H1 (cell line): ENCODE data around the gene ADAMTS9. TPM values are rescaled to one million over a fixed set of nuclear protein-coding genes. Genes with fewer than 3 reads are reported as not detected.

Source experiments
- CTCF ChIA-PET: fragments of 300-600 bp; sonication (Branson Sonifier 250); formaldehyde crosslinking; loops from one replicate; lab custom pipeline; 2021; ENCODE audit not compliant: partially characterized antibody; lab: Charles Lee
- POLR2A ChIA-PET: fragments of 300-600 bp; sonication (Branson Sonifier 250); formaldehyde crosslinking; loops from one replicate; lab custom pipeline; 2021; ENCODE audit warnings: inconsistent platforms; ENCODE audit not compliant: partially characterized antibody; lab: Charles Lee
- DNase-seq, 2 experiments: peaks; one replicate each; pipeline versions ENCODE4 v3.0.0 to v3.0.0-alpha.2; 2010 to 2022; ENCODE audit warnings: low spot score in 2 of 2, low read depth in 1 of 2, mixed read lengths in 1 of 2
- FAIRE-seq: peaks from 2 replicates; lab custom pipeline; 2011; peaks lifted over from hg19 to GRCh38; lab: Jason Lieb, UNC
- H2AFZ ChIP-seq: 2 replicates; pipeline ENCODE4 v1.8.1; 2012; ENCODE audit warnings: low read length, inconsistent platforms
- H2AK5ac ChIP-seq: 2 replicates; pipeline ENCODE4 v1.6.1; 2013; ENCODE audit warnings: low read depth, low read length
- H2BK120ac ChIP-seq: replicated peaks from 2 replicates; pipeline ENCODE3; 2013; ENCODE audit warnings: low read depth, low read length, inconsistent platforms
- H2BK12ac ChIP-seq: 2 replicates; pipeline ENCODE4 v1.6.1; 2013; ENCODE audit warnings: low read depth, low read length
- H2BK15ac ChIP-seq: 2 replicates; pipeline ENCODE4 v1.6.1; 2013; ENCODE audit warnings: low read length
- H2BK20ac ChIP-seq: 2 replicates; pipeline ENCODE4 v1.6.1; 2013; ENCODE audit warnings: low read length
- H2BK5ac ChIP-seq: 2 replicates; pipeline ENCODE4 v1.6.1; 2013; ENCODE audit warnings: low read depth, low read length
- H3K14ac ChIP-seq: 2 replicates; pipeline ENCODE4 v1.6.1; 2013; ENCODE audit warnings: inconsistent platforms; ENCODE audit not compliant: insufficient read length
- H3K18ac ChIP-seq: 2 replicates; pipeline ENCODE4 v1.6.1; 2013; ENCODE audit warnings: low read length; ENCODE audit errors: extremely low read depth
- H3K23ac ChIP-seq: 2 replicates; pipeline ENCODE4 v1.6.1; 2013; ENCODE audit warnings: inconsistent platforms; ENCODE audit not compliant: insufficient read length
- H3K23me2 ChIP-seq: 2 replicates; pipeline ENCODE4 v1.6.1; 2013; ENCODE audit warnings: low read depth, low read length
- H3K27ac ChIP-seq: 2 replicates; pipeline ENCODE4 v1.6.1; 2011; ENCODE audit warnings: low read depth, low read length, inconsistent platforms
- H3K27me3 ChIP-seq, 4 experiments: replicated peaks in 1 of 4; 1 replicate in 1 of 4; 2 replicates in 3 of 4; pipeline versions ENCODE4 v1.6.1 to v1.8.1; 2011 to 2013; ENCODE audit warnings: low read length in 3 of 4, mild to moderate bottlenecking in 3 of 4, inconsistent platforms in 2 of 4, mixed read lengths in 2 of 4, moderate library complexity in 1 of 4; ENCODE audit not compliant: control insufficient read depth in 3 of 4, insufficient read depth in 3 of 4; ENCODE audit errors: extremely low read depth in 1 of 4
- H3K36me3 ChIP-seq, 4 experiments: 2 replicates each; pipeline versions ENCODE4 v1.6.1 to v1.8.1; 2011 to 2013; ENCODE audit warnings: mild to moderate bottlenecking in 4 of 4, low read length in 3 of 4, moderate library complexity in 2 of 4, control low read depth in 1 of 4, inconsistent platforms in 1 of 4; ENCODE audit not compliant: insufficient read depth in 4 of 4, control insufficient read depth in 2 of 4
- H3K4ac ChIP-seq: replicated peaks from 2 replicates; pipeline ENCODE3; 2013; ENCODE audit warnings: low read length, low read depth, mixed read lengths, inconsistent platforms; ENCODE audit not compliant: insufficient read length
- H3K4me1 ChIP-seq, 4 experiments: replicated peaks in 1 of 4; 1 replicate in 1 of 4; 2 replicates in 3 of 4; pipeline versions ENCODE4 v1.6.1 to v1.8.1; 2011 to 2013; ENCODE audit warnings: low read length in 3 of 4, inconsistent platforms in 2 of 4, mixed read lengths in 1 of 4; ENCODE audit not compliant: insufficient read depth in 4 of 4, control insufficient read depth in 3 of 4
- H3K4me2 ChIP-seq, 2 experiments: 2 replicates each; pipeline versions ENCODE4 v1.6.1 to v1.8.1; 2011 to 2013; ENCODE audit warnings: low read depth in 2 of 2, low read length in 2 of 2, control low read depth in 1 of 2, inconsistent platforms in 1 of 2, mild to moderate bottlenecking in 1 of 2; ENCODE audit not compliant: insufficient read depth in 1 of 2
- H3K4me3 ChIP-seq, 4 experiments: fragments of 200-600, 300-600 bp in 1 of 4; sonication (generic), shearing (Covaris generic), sonication (Bioruptor Twin) in 1 of 4; 2 replicates each; pipeline versions ENCODE4 v1.5.1 to v1.8.1; 2011 to 2016; ENCODE audit warnings: low read length in 4 of 4, low read depth in 3 of 4, control low read depth in 2 of 4, inconsistent platforms in 2 of 4, mild to moderate bottlenecking in 2 of 4, mixed read lengths in 1 of 4, moderate library complexity in 1 of 4; ENCODE audit not compliant: insufficient read depth in 2 of 4; ENCODE audit errors: extremely low read depth in 1 of 4
- H3K56ac ChIP-seq: replicated peaks from 2 replicates; pipeline ENCODE3; 2013; ENCODE audit warnings: low read depth, mild to moderate bottlenecking, mixed read lengths, low read length, inconsistent platforms; ENCODE audit not compliant: insufficient read length
- H3K79me1 ChIP-seq: 2 replicates; pipeline ENCODE4 v1.6.1; 2013; ENCODE audit warnings: low read depth, low read length, control low read depth
- H3K79me2 ChIP-seq, 2 experiments: 2 replicates each; pipeline versions ENCODE4 v1.6.1 to v1.8.1; 2012 to 2013; ENCODE audit warnings: low read length in 2 of 2, mild to moderate bottlenecking in 2 of 2, inconsistent platforms in 1 of 2; ENCODE audit not compliant: insufficient read depth in 2 of 2, control insufficient read depth in 1 of 2
- H3K9ac ChIP-seq, 4 experiments: replicated peaks in 1 of 4; 1 replicate in 1 of 4; 2 replicates in 3 of 4; pipeline versions ENCODE4 v1.6.1 to v1.8.1; 2011 to 2013; ENCODE audit warnings: low read depth in 3 of 4, low read length in 3 of 4, control low read depth in 2 of 4, mild to moderate bottlenecking in 2 of 4, moderate library complexity in 2 of 4, inconsistent platforms in 1 of 4; ENCODE audit errors: extremely low read depth in 1 of 4
- H3K9me3 ChIP-seq, 2 experiments: 2 replicates each; pipeline versions ENCODE4 v1.6.1 to v1.8.1; 2012 to 2013; ENCODE audit warnings: mild to moderate bottlenecking in 2 of 2, moderate library complexity in 2 of 2, control low read depth in 1 of 2, inconsistent platforms in 1 of 2, low read depth in 1 of 2, low read length in 1 of 2, mixed read lengths in 1 of 2; ENCODE audit not compliant: insufficient read depth in 2 of 2
- H4K20me1 ChIP-seq, 2 experiments: replicated peaks in 1 of 2; 2 replicates each; pipeline versions ENCODE3 to v1.8.1; 2011 to 2013; ENCODE audit warnings: inconsistent platforms in 2 of 2, low read length in 2 of 2, mild to moderate bottlenecking in 1 of 2; ENCODE audit not compliant: insufficient read depth in 2 of 2, control insufficient read depth in 1 of 2
- H4K5ac ChIP-seq: 2 replicates; pipeline ENCODE4 v1.6.1; 2013; ENCODE audit warnings: low read length, low read depth, mixed read lengths, inconsistent platforms; ENCODE audit not compliant: insufficient read length
- H4K8ac ChIP-seq: 2 replicates; pipeline ENCODE4 v1.8.0; 2013; ENCODE audit warnings: mild to moderate bottlenecking, moderate library complexity, low read length, inconsistent platforms; ENCODE audit not compliant: insufficient read depth; ENCODE audit errors: extremely low read depth
- H4K91ac ChIP-seq: replicated peaks from 2 replicates; pipeline ENCODE3; 2013; ENCODE audit warnings: low read length, mixed read lengths, inconsistent platforms; ENCODE audit not compliant: insufficient read length
- CBX5 ChIP-seq: fragments of 300-800, 300-1000 bp; sonication (generic); IDR thresholded peaks from 2 replicates; pipeline ENCODE4 v1.7.1; 2016; ENCODE audit warnings: antibody characterized with exemption, low read length, low read depth
- EP300 ChIP-seq, 2 experiments: IDR thresholded peaks; 1 replicate in 1 of 2; 2 replicates in 1 of 2; pipeline ENCODE4 v1.6.1; 2011 to 2012; ENCODE audit warnings: low read depth in 2 of 2, low read length in 2 of 2, mild to moderate bottlenecking in 2 of 2, borderline replicate concordance in 1 of 2, inconsistent platforms in 1 of 2, moderate library complexity in 1 of 2
- EZH2 ChIP-seq: fragments of 200-600 bp; sonication (generic); IDR thresholded peaks from 2 replicates; pipeline ENCODE4 v1.7.1; 2012; ENCODE audit warnings: low read depth, mild to moderate bottlenecking, moderate library complexity, low read length, inconsistent platforms; ENCODE audit not compliant: severe bottlenecking
- FOSL1 ChIP-seq: IDR thresholded peaks from 2 replicates; pipeline ENCODE4 v1.6.1; 2011; ENCODE audit warnings: mild to moderate bottlenecking, low read depth, low read length, moderate library complexity; ENCODE audit not compliant: insufficient read depth
- GTF2F1 ChIP-seq: IDR thresholded peaks from 2 replicates; pipeline ENCODE4 v1.6.1; 2012; ENCODE audit warnings: low read depth, low read length, improper control_type of control experiment, borderline replicate concordance
- NANOG ChIP-seq: IDR thresholded peaks from 2 replicates; pipeline ENCODE4 v1.6.1; 2011; ENCODE audit warnings: low read length, low read depth, mild to moderate bottlenecking, inconsistent platforms; ENCODE audit not compliant: insufficient read depth, poor library complexity, severe bottlenecking
- NRF1 ChIP-seq: IDR thresholded peaks from 2 replicates; pipeline ENCODE4 v1.6.1; 2011; ENCODE audit warnings: mild to moderate bottlenecking, low read depth, low read length, improper control_type of control experiment
- PHF8 ChIP-seq: fragments of 200-600 bp; sonication (generic); conservative IDR thresholded peaks from 2 replicates; pipeline ENCODE4 v1.7.1; 2012; ENCODE audit warnings: low read depth, mild to moderate bottlenecking, inconsistent platforms, low read length, moderate library complexity
- RFX5 ChIP-seq: IDR thresholded peaks from 2 replicates; pipeline ENCODE4 v1.6.1; 2011; ENCODE audit warnings: low read depth, low read length, improper control_type of control experiment, borderline replicate concordance
- SP4 ChIP-seq: IDR thresholded peaks from 2 replicates; pipeline ENCODE4 v1.6.1; 2012; ENCODE audit warnings: low read length, inconsistent platforms
- SRF ChIP-seq: IDR thresholded peaks from 2 replicates; pipeline ENCODE4 v1.6.1; 2011; ENCODE audit warnings: mild to moderate bottlenecking, low read depth, low read length, moderate library complexity
- SUZ12 ChIP-seq: fragments of 200-600 bp; sonication (generic); IDR thresholded peaks from 2 replicates; pipeline ENCODE4 v1.6.1; 2012; ENCODE audit warnings: mild to moderate bottlenecking, inconsistent platforms, low read length, moderate library complexity, mixed read lengths
- TCF12 ChIP-seq: IDR thresholded peaks from 2 replicates; pipeline ENCODE4 v1.6.1; 2011; ENCODE audit warnings: low read depth, mild to moderate bottlenecking, low read length
- WGBS, 2 experiments: shearing (Covaris generic) in 1 of 2; methylation state at CpG; one replicate each; pipeline versions ENCODE4 v1.1.6 to v1.1.7; 2013 to 2015; ENCODE audit warnings: low lambda C conversion rate in 2 of 2, mixed read lengths in 2 of 2, inconsistent platforms in 1 of 2, low coverage in 1 of 2, missing lambda C conversion rate in 1 of 2; ENCODE audit not compliant: insufficient replicate concordance in 2 of 2, insufficient coverage in 1 of 2, insufficient read length in 1 of 2; ENCODE audit errors: extremely low coverage in 1 of 2, missing lambda C conversion rate in 1 of 2; 5-methylcytosine and 5-hydroxymethylcytosine counted together
- polyA plus RNA-seq, 7 experiments: library from polyadenylated mRNA; depleted of rRNA in 3 of 7; stranded (reverse) in 5 of 7; unstranded in 2 of 7; fragments of >200 nt in 5 of 7; fragments of 200-250 nt in 2 of 7; gene quantifications; 1 replicate in 5 of 7; 2 replicates in 1 of 7; 4 replicates in 1 of 7; pipeline versions ENCODE4 v1.2.1 to v1.2.3, GENCODE V29; 2011 to 2013; ENCODE audit warnings: missing spikeins in 2 of 7, mixed read lengths in 2 of 7
- total RNA-seq: library from RNA; stranded (reverse); fragmentation: NEBNext Ultra II Directional; extraction: Animal tissue kit (Norgen Biotek cat#: 25700); gene quantifications from 2 replicates; pipeline ENCODE4 v1.2.1, GENCODE V29; 2021
- TF ChIP-seq, protein P1 (sequence below): IDR thresholded peaks from 2 replicates; pipeline ENCODE4 v1.6.1; 2012; ENCODE audit warnings: inconsistent platforms

Gene ADAMTS9
- total and polyA plus RNA-seq, 2 of the 8 experiments (the other 6 are each of a cell fraction or from before 2014, with no cell fraction given) = 0.20 to 0.41 TPM

DNA sequence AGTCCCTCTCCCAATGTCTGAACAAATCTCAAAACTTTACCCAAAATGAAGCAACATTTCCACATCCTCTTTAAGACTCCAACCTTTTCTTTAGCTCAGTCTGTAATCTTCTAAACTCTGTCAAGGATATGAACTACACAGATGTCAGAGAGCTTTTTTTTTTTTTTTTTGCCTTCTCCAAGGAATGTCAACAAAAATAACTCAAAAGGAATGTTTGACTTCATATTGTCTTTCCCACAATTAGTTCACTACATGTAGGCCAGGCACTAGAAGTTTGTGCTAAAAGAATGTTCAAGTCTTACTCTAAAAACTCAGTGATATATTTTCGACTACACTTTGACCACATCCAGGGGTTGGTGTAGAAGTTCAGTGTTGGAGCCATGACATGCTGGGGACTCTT lies 37.1 kb downstream of the ADAMTS9 start:
- H4K8ac ChIP-seq = no peak overlapping the region
- H2AFZ ChIP-seq = no peak overlapping the region
- FAIRE-seq (no peak), DNase-seq (no peak)
- H3K4me2 ChIP-seq = no peak overlapping the region
- no peaks in the 10 kb centered on the region for H3K23me2 ChIP-seq
- H3K4ac ChIP-seq = no peak overlapping the region
- no peaks in the 10 kb centered on the region for H3K79me2 ChIP-seq
- H3K14ac ChIP-seq = no peak overlapping the region
- CTCF ChIA-PET = interaction anchor here (0.6 to 1.7 kb wide), 3 partner anchors 11 to 121 kb away, joined by 3 to 6 read pairs (median 3); no protein-coding TSS in a partner anchor
- H4K91ac ChIP-seq = no peak overlapping the region
- H2BK120ac ChIP-seq = no peak overlapping the region
- H3K9me3 ChIP-seq = no peaks in the 10 kb centered on the region
- no peaks in the 10 kb centered on the region for H3K27me3 ChIP-seq
- H2BK15ac ChIP-seq = no peak overlapping the region
- no peak overlapping the region for H4K5ac ChIP-seq
- H3K36me3 ChIP-seq = no peaks in the 10 kb centered on the region
- no peaks in the 10 kb centered on the region for H3K79me1 ChIP-seq
- POLR2A ChIA-PET = no interaction called here
- no peak overlapping the region for H2AK5ac ChIP-seq
- H3K9ac ChIP-seq = no peak overlapping the region
- WGBS, 2 experiments = 82% methylated on average over 1 of the region's 1 CpG; no CpG with 5 or more reads in 1 of the 2 experiments
- H2BK20ac ChIP-seq = no peak overlapping the region
- H4K20me1 ChIP-seq = no peaks in the 10 kb centered on the region
- no peak overlapping the region for H3K56ac ChIP-seq
- no peak overlapping the region; the same call in 1 of the 2 replicates for H2BK12ac ChIP-seq
- peaks cover 0 to 8% (median 6%) of the 10 kb centered on the region in 4 experiments; a peak in 3 of 7 replicates for H3K4me1 ChIP-seq
- H3K27ac ChIP-seq = no peak overlapping the region
- H2BK5ac ChIP-seq = no peak overlapping the region
- H3K18ac ChIP-seq = no peak overlapping the region
- H3K4me3 ChIP-seq = no peak overlapping the region
- no peak overlapping the region for H3K23ac ChIP-seq
- TF ChIP-seq SP4 (no peak), FOSL1 (no peak), GTF2F1 (no peak), CBX5 (no peak), PHF8 (no peak), SRF (no peak), NANOG (no peak), TCF12 (no peak), EZH2 (no peak), NRF1 (no peak), EP300 (IDR thresholded peaks at IDR 0.05; ENCODE audit: borderline replicate concordance in 1 of 2, low read depth in 2 of 2, low read length in 2 of 2) (no peak), RFX5 (no peak), SUZ12 (no peak)
- TF ChIP-seq, protein P1, sequence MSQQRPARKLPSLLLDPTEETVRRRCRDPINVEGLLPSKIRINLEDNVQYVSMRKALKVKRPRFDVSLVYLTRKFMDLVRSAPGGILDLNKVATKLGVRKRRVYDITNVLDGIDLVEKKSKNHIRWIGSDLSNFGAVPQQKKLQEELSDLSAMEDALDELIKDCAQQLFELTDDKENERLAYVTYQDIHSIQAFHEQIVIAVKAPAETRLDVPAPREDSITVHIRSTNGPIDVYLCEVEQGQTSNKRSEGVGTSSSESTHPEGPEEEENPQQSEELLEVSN = no peak
